Measurements from ENCODE around the gene MAP1B. TPM values are rescaled to one million over a fixed set of nuclear protein-coding genes. Genes with fewer than 3 reads are reported as not detected.

MAP1B gene
- total RNA-seq, 1 experiment from 2014 or later, result not detected

GRCh38 chr5:72187388-72188075 lies 80.3 kb downstream of the MAP1B start:
- no peak overlapping the region for H3K27ac ChIP-seq (ENCODE audit: low read length)
- H3K79me2 ChIP-seq (ENCODE audit: low read length), result no peaks in the 10 kb centered on the region
- no peaks in the 10 kb centered on the region for H3K9me2 ChIP-seq (replicated peaks; ENCODE audit: insufficient read depth, low read length)
- H3K9me3 ChIP-seq (ENCODE audit: low read length), result no peaks in the 10 kb centered on the region
- no peak for DNase-seq
- H3K27me3 ChIP-seq (ENCODE audit: low read length), result no peaks in the 10 kb centered on the region
- no peaks in the 10 kb centered on the region for H3K36me3 ChIP-seq (ENCODE audit: insufficient read depth, low read length)
- no peak overlapping the region for H3K4me2 ChIP-seq (ENCODE audit: low read depth, low read length, poor library complexity, severe bottlenecking)
- H3K4me1 ChIP-seq (ENCODE audit: low read length), result peaks cover 12% of the 10 kb centered on the region
- H4K20me1 ChIP-seq (ENCODE audit: insufficient read depth, low read depth, low read length), result no peaks in the 10 kb centered on the region
- H3K4me3 ChIP-seq (ENCODE audit: low read length), result no peak overlapping the region
- H2AFZ ChIP-seq (ENCODE audit: low read length), result no peak overlapping the region
- no peak overlapping the region for H3K9ac ChIP-seq (ENCODE audit: low read length)

DNA sequence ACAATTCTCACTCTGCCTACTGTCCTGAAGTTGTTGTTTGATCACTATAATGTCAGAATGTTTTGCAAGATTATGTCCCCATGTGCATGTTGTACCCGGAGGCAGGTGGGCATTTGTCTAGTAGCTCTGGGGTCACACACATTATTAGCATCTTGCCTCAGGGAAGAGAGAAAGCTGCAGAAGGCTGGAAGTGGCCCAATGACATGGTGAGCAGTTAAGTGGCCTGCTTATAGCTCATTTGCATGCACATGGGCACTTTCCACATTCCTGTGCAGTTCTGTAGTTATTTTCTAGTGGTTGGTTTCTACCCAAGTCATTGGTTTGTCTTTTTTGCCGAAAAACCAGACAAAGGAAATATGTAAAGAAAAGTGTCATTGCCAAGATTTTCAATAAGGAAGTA lies 80.9 kb downstream of the MAP1B start:
- H3K27me3 ChIP-seq (ENCODE audit: low read length), result no peaks in the 10 kb centered on the region
- peak overlapping the region; percentile 10 for H3K4me2 ChIP-seq (ENCODE audit: low read depth, low read length, poor library complexity, severe bottlenecking)
- H4K20me1 ChIP-seq (ENCODE audit: insufficient read depth, low read depth, low read length), result no peaks in the 10 kb centered on the region
- DNase-seq, result no peak
- no peaks in the 10 kb centered on the region for H3K36me3 ChIP-seq (ENCODE audit: insufficient read depth, low read length)
- no peaks in the 10 kb centered on the region for H3K9me2 ChIP-seq (replicated peaks; ENCODE audit: insufficient read depth, low read length)
- H3K9ac ChIP-seq (ENCODE audit: low read length), result no peak overlapping the region
- H3K9me3 ChIP-seq (ENCODE audit: low read length), result no peaks in the 10 kb centered on the region
- H3K27ac ChIP-seq (ENCODE audit: low read length), result no peak overlapping the region
- H2AFZ ChIP-seq (ENCODE audit: low read length), result 0 out of 2 replicates have a peak overlapping the region, but pooled peaks have one; percentile 12
- no peak overlapping the region for H3K4me3 ChIP-seq (ENCODE audit: low read length)
- peaks cover 12% of the 10 kb centered on the region for H3K4me1 ChIP-seq (ENCODE audit: low read length)
- no peaks in the 10 kb centered on the region for H3K79me2 ChIP-seq (ENCODE audit: low read length)

- no peaks in the 10 kb centered on the region for H3K36me3 ChIP-seq (ENCODE audit: insufficient read depth, low read length)
- no peaks in the 10 kb centered on the region for H3K9me3 ChIP-seq (ENCODE audit: low read length)
- H3K79me2 ChIP-seq (ENCODE audit: low read length), result no peaks in the 10 kb centered on the region
- no peak overlapping the region for H3K9ac ChIP-seq (ENCODE audit: low read length)
- DNase-seq, result no peak
- H4K20me1 ChIP-seq (ENCODE audit: insufficient read depth, low read depth, low read length), result no peaks in the 10 kb centered on the region
- no peak overlapping the region for H3K27ac ChIP-seq (ENCODE audit: low read length)
- no peak overlapping the region for H3K4me3 ChIP-seq (ENCODE audit: low read length)
- peaks cover 12% of the 10 kb centered on the region for H3K4me1 ChIP-seq (ENCODE audit: low read length)
- no peak overlapping the region for H2AFZ ChIP-seq (ENCODE audit: low read length)
- H3K9me2 ChIP-seq (replicated peaks; ENCODE audit: insufficient read depth, low read length), result no peaks in the 10 kb centered on the region
- H3K4me2 ChIP-seq (ENCODE audit: low read depth, low read length, poor library complexity, severe bottlenecking), result no peak overlapping the region
- no peaks in the 10 kb centered on the region for H3K27me3 ChIP-seq (ENCODE audit: low read length)
Observed at GRCh38 chr5:72189146-72189545, 81.9 kb downstream of the MAP1B start.

DNA sequence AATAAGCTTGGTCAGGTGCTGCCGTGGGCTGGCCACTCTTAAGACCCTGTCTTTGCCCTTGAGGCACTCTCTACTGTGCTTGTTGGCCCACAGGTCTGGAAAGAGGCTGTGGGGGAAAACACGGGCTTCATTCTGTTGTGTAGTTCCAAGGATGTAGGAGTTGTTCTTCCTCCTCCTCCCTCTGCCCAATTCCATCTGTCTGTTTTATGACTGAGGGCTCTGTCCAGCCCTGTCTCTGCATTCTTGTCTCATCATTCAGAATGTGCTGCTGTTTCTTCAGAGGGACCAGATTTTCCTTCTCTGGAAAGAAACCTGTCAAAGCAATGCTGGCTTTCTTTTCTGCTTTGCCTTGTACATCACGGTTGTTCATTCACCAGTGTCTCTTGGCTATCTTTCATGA lies 84.1 kb downstream of the MAP1B start:
- Histone ChIP-seq H3K27ac (ENCODE audit: low read length) (no peak overlapping the region), H3K4me1 (ENCODE audit: low read length) (peaks cover 22% of the 10 kb centered on the region), H3K4me2 (ENCODE audit: low read depth, low read length, poor library complexity, severe bottlenecking) (no peak overlapping the region), H2AFZ (ENCODE audit: low read length) (no peak overlapping the region), H3K36me3 (ENCODE audit: insufficient read depth, low read length) (no peaks in the 10 kb centered on the region), H3K27me3 (ENCODE audit: low read length) (no peaks in the 10 kb centered on the region), H3K9ac (ENCODE audit: low read length) (no peak overlapping the region), H3K9me3 (ENCODE audit: low read length) (no peaks in the 10 kb centered on the region), H3K4me3 (ENCODE audit: low read length) (no peak overlapping the region), H4K20me1 (ENCODE audit: insufficient read depth, low read depth, low read length) (no peaks in the 10 kb centered on the region), H3K79me2 (ENCODE audit: low read length) (no peaks in the 10 kb centered on the region), H3K9me2 (replicated peaks; ENCODE audit: insufficient read depth, low read length) (no peaks in the 10 kb centered on the region)
- no peak for DNase-seq

- Histone ChIP-seq H3K4me1 (ENCODE audit: low read length) (peaks cover 10% of the 10 kb centered on the region), H3K79me2 (ENCODE audit: low read length) (no peaks in the 10 kb centered on the region), H3K36me3 (ENCODE audit: insufficient read depth, low read length) (no peaks in the 10 kb centered on the region), H2AFZ (ENCODE audit: low read length) (no peak overlapping the region), H3K9ac (ENCODE audit: low read length) (no peak overlapping the region), H3K27me3 (ENCODE audit: low read length) (no peaks in the 10 kb centered on the region), H3K9me3 (ENCODE audit: low read length) (no peaks in the 10 kb centered on the region), H3K27ac (ENCODE audit: low read length) (no peak overlapping the region), H3K4me3 (ENCODE audit: low read length) (no peak overlapping the region), H3K4me2 (ENCODE audit: low read depth, low read length, poor library complexity, severe bottlenecking) (no peak overlapping the region), H4K20me1 (ENCODE audit: insufficient read depth, low read depth, low read length) (no peaks in the 10 kb centered on the region; the same call in 1 of the 2 replicates), H3K9me2 (replicated peaks; ENCODE audit: insufficient read depth, low read length) (no peaks in the 10 kb centered on the region)
- DNase-seq, result no peak
Observed at GRCh38 chr5:72194846-72195245, 87.6 kb downstream of the MAP1B start.

GRCh38 chr5:72195581-72195980 lies 88.3 kb downstream of the MAP1B start:
- Histone ChIP-seq H2AFZ (ENCODE audit: low read length) (no peak overlapping the region), H3K9ac (ENCODE audit: low read length) (no peak overlapping the region), H3K4me1 (ENCODE audit: low read length) (peaks cover 10% of the 10 kb centered on the region), H3K9me3 (ENCODE audit: low read length) (no peaks in the 10 kb centered on the region), H3K9me2 (replicated peaks; ENCODE audit: insufficient read depth, low read length) (no peaks in the 10 kb centered on the region), H4K20me1 (ENCODE audit: insufficient read depth, low read depth, low read length) (no peaks in the 10 kb centered on the region; the same call in 1 of the 2 replicates), H3K4me3 (ENCODE audit: low read length) (no peak overlapping the region), H3K27ac (ENCODE audit: low read length) (no peak overlapping the region), H3K36me3 (ENCODE audit: insufficient read depth, low read length) (no peaks in the 10 kb centered on the region), H3K27me3 (ENCODE audit: low read length) (no peaks in the 10 kb centered on the region), H3K79me2 (ENCODE audit: low read length) (no peaks in the 10 kb centered on the region), H3K4me2 (ENCODE audit: low read depth, low read length, poor library complexity, severe bottlenecking) (no peak overlapping the region)
- DNase-seq, result no peak

GRCh38 chr5:72197393-72197792 lies 90.1 kb downstream of the MAP1B start:
- DNase-seq, result no peak
- Histone ChIP-seq H4K20me1 (ENCODE audit: insufficient read depth, low read depth, low read length) (no peaks in the 10 kb centered on the region; the same call in 1 of the 2 replicates), H3K4me3 (ENCODE audit: low read length) (no peak overlapping the region), H3K9ac (ENCODE audit: low read length) (no peak overlapping the region), H3K27me3 (ENCODE audit: low read length) (no peaks in the 10 kb centered on the region), H3K4me2 (ENCODE audit: low read depth, low read length, poor library complexity, severe bottlenecking) (no peak overlapping the region), H3K79me2 (ENCODE audit: low read length) (no peaks in the 10 kb centered on the region), H3K4me1 (ENCODE audit: low read length) (peaks cover 10% of the 10 kb centered on the region), H3K27ac (ENCODE audit: low read length) (no peak overlapping the region), H3K36me3 (ENCODE audit: insufficient read depth, low read length) (no peaks in the 10 kb centered on the region), H3K9me3 (ENCODE audit: low read length) (no peaks in the 10 kb centered on the region), H2AFZ (ENCODE audit: low read length) (no peak overlapping the region), H3K9me2 (replicated peaks; ENCODE audit: insufficient read depth, low read length) (no peaks in the 10 kb centered on the region)

GRCh38 chr5:72199681-72200080 lies 92.4 kb downstream of the MAP1B start:
- no peaks in the 10 kb centered on the region for H3K9me2 ChIP-seq (replicated peaks; ENCODE audit: insufficient read depth, low read length)
- H3K27me3 ChIP-seq (ENCODE audit: low read length), result no peaks in the 10 kb centered on the region
- no peak overlapping the region for H3K27ac ChIP-seq (ENCODE audit: low read length)
- no peak overlapping the region for H3K9ac ChIP-seq (ENCODE audit: low read length)
- no peaks in the 10 kb centered on the region; the same call in 1 of the 2 replicates for H4K20me1 ChIP-seq (ENCODE audit: insufficient read depth, low read depth, low read length)
- no peak overlapping the region for H3K4me2 ChIP-seq (ENCODE audit: low read depth, low read length, poor library complexity, severe bottlenecking)
- no peaks in the 10 kb centered on the region for H3K79me2 ChIP-seq (ENCODE audit: low read length)
- no peak overlapping the region for H3K4me3 ChIP-seq (ENCODE audit: low read length)
- no peak for DNase-seq
- peaks cover 10% of the 10 kb centered on the region for H3K4me1 ChIP-seq (ENCODE audit: low read length)
- no peaks in the 10 kb centered on the region for H3K36me3 ChIP-seq (ENCODE audit: insufficient read depth, low read length)
- H3K9me3 ChIP-seq (ENCODE audit: low read length), result no peaks in the 10 kb centered on the region
- H2AFZ ChIP-seq (ENCODE audit: low read length), result no peak overlapping the region
